Retinal pigment epithelial cell (primary cell): ENCODE data around the gene CEP57.
"Not testable (repeated sequence)": the region's sequence is repeated elsewhere in the genome, so short reads cannot be mapped to it uniquely, and the experiment has no call there.

ENCODE experiments used
- DNase-seq: peaks from one replicate; pipeline ENCODE4 v3.0.0-alpha.2; 2010; ENCODE audit warnings: low read depth
- H3K4me3 ChIP-seq: 2 replicates; pipeline ENCODE4 v1.5.1; 2011; ENCODE audit warnings: mild to moderate bottlenecking, low read length, control low read depth, moderate library complexity
- CTCF ChIP-seq: conservative IDR thresholded peaks from 2 replicates; pipeline ENCODE4 v1.5.1; 2011; ENCODE audit warnings: low read depth, low read length, control low read depth, inconsistent platforms

Gene CEP57

GRCh38 chr11:95863486-95864140 is 73.3 kb downstream of the CEP57 start:
- no peak for TF ChIP-seq CTCF
- DNase-seq = no peak
- no peak overlapping the region for H3K4me3 ChIP-seq

GRCh38 chr11:95867105-95867504 is 76.8 kb downstream of the CEP57 start:
- DNase-seq = no peak
- no peak for TF ChIP-seq CTCF
- H3K4me3 ChIP-seq = no peak overlapping the region

- DNase-seq, H3K4me3 ChIP-seq: not testable (repeated sequence)
These were observed 80.6 kb downstream of the CEP57 start for GRCh38 chr11:95870877-95871276.

- no peak overlapping the region for H3K4me3 ChIP-seq
- peak; percentile 48 for DNase-seq
- no peak for TF ChIP-seq CTCF
These were observed 87.0 kb downstream of the CEP57 start for GRCh38 chr11:95877291-95877690.
